AG09309 (cell line): ENCODE data around the gene REXO1.
A peak's percentile ranks its signal among the peaks of the same experiment; 100 is the strongest.

ENCODE experiments used
- DNase-seq: peaks from one replicate; pipeline ENCODE4 v3.0.0-alpha.2; 2010; ENCODE audit warnings: low read depth
- H3K4me3 ChIP-seq: 2 replicates; pipeline ENCODE4 v1.5.1; 2011; ENCODE audit warnings: mild to moderate bottlenecking, low read depth, low read length, moderate library complexity; ENCODE audit not compliant: control insufficient read depth
- TF ChIP-seq, protein P1 (sequence below): IDR thresholded peaks from 2 replicates; pipeline ENCODE4 v1.5.1; 2011; ENCODE audit warnings: mild to moderate bottlenecking, low read depth, low read length, inconsistent platforms; ENCODE audit not compliant: insufficient read depth, control insufficient read depth; ENCODE audit errors: missing control alignments

REXO1 gene

GRCh38 chr19:1849132-1849474, 820 bp upstream of the REXO1 start:
- DNase-seq, result no peak
- TF ChIP-seq, protein P1, sequence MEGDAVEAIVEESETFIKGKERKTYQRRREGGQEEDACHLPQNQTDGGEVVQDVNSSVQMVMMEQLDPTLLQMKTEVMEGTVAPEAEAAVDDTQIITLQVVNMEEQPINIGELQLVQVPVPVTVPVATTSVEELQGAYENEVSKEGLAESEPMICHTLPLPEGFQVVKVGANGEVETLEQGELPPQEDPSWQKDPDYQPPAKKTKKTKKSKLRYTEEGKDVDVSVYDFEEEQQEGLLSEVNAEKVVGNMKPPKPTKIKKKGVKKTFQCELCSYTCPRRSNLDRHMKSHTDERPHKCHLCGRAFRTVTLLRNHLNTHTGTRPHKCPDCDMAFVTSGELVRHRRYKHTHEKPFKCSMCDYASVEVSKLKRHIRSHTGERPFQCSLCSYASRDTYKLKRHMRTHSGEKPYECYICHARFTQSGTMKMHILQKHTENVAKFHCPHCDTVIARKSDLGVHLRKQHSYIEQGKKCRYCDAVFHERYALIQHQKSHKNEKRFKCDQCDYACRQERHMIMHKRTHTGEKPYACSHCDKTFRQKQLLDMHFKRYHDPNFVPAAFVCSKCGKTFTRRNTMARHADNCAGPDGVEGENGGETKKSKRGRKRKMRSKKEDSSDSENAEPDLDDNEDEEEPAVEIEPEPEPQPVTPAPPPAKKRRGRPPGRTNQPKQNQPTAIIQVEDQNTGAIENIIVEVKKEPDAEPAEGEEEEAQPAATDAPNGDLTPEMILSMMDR, result no peak
- no peak overlapping the region for H3K4me3 ChIP-seq

- TF ChIP-seq, protein P1, result no peak
- no peak for DNase-seq
- peak overlapping the region; percentile 97 for H3K4me3 ChIP-seq
Measured at GRCh38 chr19:1847684-1848398, 442 bp downstream of the REXO1 start.

GRCh38 chr19:1847348-1847683, 967 bp downstream of the REXO1 start:
- no peak for DNase-seq
- peak overlapping the region; percentile 97 for H3K4me3 ChIP-seq
- TF ChIP-seq, protein P1, result no peak

GRCh38 chr19:1846517-1847204, 1.6 kb downstream of the REXO1 start:
- DNase-seq, result no peak
- TF ChIP-seq, protein P1, result no peak
- H3K4me3 ChIP-seq, result peak overlapping the region; percentile 97

DNA sequence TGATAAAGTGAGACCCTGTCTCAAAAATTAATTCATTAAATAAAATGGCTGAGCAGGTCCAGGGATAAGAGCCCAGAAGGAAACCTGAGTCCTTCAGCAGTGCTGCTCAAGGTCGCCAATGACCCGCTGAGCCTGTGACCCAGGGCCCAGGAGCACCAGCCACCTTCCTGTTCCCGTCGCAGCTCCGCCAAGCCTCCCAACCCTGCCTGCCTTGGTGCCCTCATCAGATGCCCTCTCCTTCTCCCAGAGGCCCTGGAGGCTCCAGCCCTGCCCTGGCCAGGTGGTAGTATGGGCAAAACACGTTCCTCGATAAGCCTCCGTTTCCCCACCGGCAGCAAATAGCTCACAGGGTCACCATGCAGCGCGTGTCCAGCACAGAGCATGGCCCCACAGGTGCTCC, 2.6 kb downstream of the REXO1 start:
- TF ChIP-seq, protein P1, result no peak
- H3K4me3 ChIP-seq, result no peak overlapping the region
- DNase-seq, result no peak

GRCh38 chr19:1845125-1845515, 3.2 kb downstream of the REXO1 start:
- DNase-seq, result no peak
- H3K4me3 ChIP-seq, result no peak overlapping the region
- TF ChIP-seq, protein P1, result no peak
